ENCODE results near the gene RAB27A. TPM values are rescaled to one million over a fixed set of nuclear protein-coding genes. Genes with fewer than 3 reads are reported as not detected.
"Not testable (repeated sequence)": the region's sequence is repeated elsewhere in the genome, so short reads cannot be mapped to it uniquely, and the experiment has no call there.

The RAB27A gene
- total RNA-seq, 1 experiment from 2014 or later, result 4.7 TPM

DNA sequence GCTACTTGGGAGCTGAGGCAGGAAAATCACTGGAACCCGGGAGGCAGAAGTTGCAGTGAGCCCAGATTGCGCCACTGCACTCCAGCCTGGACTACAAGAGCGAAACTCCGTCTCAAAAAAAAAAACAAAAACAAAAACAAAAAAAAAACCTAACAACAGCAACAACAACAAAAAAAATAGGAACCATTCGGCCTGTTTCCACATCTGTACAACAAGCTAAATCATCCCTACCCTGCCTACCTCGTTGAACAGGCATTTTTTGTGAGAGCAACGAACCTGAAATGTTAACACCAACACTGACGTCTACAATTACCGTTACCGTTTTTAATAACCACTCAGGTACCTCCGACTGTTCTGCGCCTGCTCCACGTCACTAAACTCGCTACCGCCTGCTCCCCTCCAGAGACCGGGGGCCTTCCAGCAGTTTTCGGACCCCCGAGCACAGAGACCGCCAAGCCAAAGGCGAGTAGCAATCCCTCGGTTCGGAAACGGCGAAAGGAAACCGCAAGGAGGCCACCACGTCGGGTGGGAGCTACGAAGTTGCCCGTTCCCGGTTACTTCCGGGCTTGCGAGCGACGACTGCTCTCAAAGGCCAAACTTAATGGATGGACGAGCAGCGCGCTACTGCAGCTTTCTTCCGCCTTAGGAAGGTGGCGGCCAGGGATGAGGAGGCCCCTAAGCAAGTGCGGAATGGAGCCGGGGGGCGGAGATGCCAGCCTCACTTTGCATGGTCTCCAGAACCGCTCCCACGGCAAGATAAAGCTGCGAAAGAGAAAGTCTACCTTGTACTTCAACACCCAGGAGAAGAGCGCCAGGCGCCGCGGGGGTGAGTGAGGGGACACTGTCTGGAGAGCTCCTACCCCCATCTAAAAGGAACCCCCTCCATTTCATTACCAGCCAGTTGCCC is 29.2 kb upstream of the RAB27A start, which contains the start of the genes PIGB and PIGBOS1 (continued):
- TF ChIP-seq, protein P1, sequence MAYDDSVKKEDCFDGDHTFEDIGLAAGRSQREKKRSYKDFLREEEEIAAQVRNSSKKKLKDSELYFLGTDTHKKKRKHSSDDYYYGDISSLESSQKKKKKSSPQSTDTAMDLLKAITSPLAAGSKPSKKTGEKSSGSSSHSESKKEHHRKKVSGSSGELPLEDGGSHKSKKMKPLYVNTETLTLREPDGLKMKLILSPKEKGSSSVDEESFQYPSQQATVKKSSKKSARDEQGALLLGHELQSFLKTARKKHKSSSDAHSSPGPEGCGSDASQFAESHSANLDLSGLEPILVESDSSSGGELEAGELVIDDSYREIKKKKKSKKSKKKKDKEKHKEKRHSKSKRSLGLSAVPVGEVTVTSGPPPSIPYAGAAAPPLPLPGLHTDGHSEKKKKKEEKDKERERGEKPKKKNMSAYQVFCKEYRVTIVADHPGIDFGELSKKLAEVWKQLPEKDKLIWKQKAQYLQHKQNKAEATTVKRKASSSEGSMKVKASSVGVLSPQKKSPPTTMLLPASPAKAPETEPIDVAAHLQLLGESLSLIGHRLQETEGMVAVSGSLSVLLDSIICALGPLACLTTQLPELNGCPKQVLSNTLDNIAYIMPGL (CRISPR knock-in tag; IDR thresholded peaks at IDR 0.05), result peak; percentile 66; the same call in 1 of the 2 replicates
- TF ChIP-seq MXD4 (CRISPR knock-in tag; IDR thresholded peaks at IDR 0.05; ENCODE audit: borderline replicate concordance), result no peak
- TF ChIP-seq CREM (CRISPR knock-in tag; IDR thresholded peaks at IDR 0.05), result peak; percentile 61; the same call in 1 of the 2 replicates

DNA sequence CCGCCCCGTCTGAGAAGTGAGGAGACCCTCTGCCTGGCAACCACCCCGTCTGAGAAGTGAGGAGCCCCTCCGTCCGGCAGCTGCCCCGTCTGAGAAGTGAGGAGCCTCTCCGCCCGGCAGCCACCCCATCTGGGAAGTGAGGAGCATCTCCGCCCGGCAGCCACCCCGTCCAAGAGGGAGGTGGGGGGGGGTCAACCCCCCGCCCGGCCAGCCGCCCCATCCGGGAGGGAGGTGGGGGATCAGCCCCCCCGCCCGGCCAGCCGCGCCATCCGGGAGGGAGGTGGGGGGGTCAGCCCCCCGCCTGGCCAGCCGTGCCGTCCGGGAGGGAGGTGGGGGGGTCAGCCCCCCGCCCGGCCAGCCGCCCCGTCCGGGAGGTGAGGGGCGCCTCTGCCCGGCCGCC is 13.2 kb upstream of the RAB27A start:
- Mint-ChIP-seq H3K9me3 (peaks cover 37% of the 10 kb centered on the region), H3K36me3 (peaks cover 61% of the 10 kb centered on the region)
- DNase-seq (ENCODE audit: low spot score); POLR2A ChIA-PET; H3K27me3 Mint-ChIP-seq (ENCODE audit: low read depth); H3K27ac Mint-ChIP-seq; CTCF ChIA-PET; ATAC-seq; H3K4me3 Mint-ChIP-seq; H3K4me1 Mint-ChIP-seq: not testable (repeated sequence)

DNA sequence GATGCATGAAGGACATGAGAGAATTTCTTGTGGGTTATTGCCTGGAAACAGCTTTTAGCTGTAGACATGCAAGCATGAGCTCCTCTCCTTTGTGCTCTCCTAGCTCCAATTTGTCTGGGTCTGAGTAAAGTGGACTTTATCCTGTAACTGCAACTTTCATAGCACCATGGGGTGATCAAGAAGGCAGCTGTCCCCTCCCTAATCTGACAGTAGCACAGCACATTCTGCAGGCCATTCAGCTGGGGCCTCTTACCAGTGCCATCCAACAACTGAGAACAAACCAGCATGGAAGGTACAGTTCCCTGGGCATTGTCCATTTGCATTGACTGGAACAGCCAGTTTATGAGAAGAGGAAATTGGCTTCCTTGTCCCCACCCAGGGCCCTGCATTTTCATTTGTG is 7.7 kb upstream of the RAB27A start:
- H3K4me1 Mint-ChIP-seq, result no peaks in the 10 kb centered on the region
- peaks cover 39% of the 10 kb centered on the region for H3K36me3 Mint-ChIP-seq
- peaks cover 21% of the 10 kb centered on the region for H3K9me3 Mint-ChIP-seq
- CTCF ChIA-PET, result no interaction called here
- ATAC-seq (no peak), DNase-seq (ENCODE audit: low spot score) (no peak)
- POLR2A ChIA-PET, result no interaction called here
- no peak overlapping the region for H3K27ac Mint-ChIP-seq
- H3K27me3 Mint-ChIP-seq (ENCODE audit: low read depth), result peaks cover 3% of the 10 kb centered on the region; the same call in 1 of the 2 replicates
- no peak overlapping the region for H3K4me3 Mint-ChIP-seq
- TF ChIP-seq JAZF1 (CRISPR knock-in tag; IDR thresholded peaks at IDR 0.05), result no peak
- TF ChIP-seq, protein P2, sequence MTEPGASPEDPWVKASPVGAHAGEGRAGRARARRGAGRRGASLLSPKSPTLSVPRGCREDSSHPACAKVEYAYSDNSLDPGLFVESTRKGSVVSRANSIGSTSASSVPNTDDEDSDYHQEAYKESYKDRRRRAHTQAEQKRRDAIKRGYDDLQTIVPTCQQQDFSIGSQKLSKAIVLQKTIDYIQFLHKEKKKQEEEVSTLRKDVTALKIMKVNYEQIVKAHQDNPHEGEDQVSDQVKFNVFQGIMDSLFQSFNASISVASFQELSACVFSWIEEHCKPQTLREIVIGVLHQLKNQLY (CRISPR knock-in tag; IDR thresholded peaks at IDR 0.05), result no peak
- TF ChIP-seq, protein P3, sequence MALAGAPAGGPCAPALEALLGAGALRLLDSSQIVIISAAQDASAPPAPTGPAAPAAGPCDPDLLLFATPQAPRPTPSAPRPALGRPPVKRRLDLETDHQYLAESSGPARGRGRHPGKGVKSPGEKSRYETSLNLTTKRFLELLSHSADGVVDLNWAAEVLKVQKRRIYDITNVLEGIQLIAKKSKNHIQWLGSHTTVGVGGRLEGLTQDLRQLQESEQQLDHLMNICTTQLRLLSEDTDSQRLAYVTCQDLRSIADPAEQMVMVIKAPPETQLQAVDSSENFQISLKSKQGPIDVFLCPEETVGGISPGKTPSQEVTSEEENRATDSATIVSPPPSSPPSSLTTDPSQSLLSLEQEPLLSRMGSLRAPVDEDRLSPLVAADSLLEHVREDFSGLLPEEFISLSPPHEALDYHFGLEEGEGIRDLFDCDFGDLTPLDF (CRISPR knock-in tag; IDR thresholded peaks at IDR 0.05), result no peak
- TF ChIP-seq, protein P4, sequence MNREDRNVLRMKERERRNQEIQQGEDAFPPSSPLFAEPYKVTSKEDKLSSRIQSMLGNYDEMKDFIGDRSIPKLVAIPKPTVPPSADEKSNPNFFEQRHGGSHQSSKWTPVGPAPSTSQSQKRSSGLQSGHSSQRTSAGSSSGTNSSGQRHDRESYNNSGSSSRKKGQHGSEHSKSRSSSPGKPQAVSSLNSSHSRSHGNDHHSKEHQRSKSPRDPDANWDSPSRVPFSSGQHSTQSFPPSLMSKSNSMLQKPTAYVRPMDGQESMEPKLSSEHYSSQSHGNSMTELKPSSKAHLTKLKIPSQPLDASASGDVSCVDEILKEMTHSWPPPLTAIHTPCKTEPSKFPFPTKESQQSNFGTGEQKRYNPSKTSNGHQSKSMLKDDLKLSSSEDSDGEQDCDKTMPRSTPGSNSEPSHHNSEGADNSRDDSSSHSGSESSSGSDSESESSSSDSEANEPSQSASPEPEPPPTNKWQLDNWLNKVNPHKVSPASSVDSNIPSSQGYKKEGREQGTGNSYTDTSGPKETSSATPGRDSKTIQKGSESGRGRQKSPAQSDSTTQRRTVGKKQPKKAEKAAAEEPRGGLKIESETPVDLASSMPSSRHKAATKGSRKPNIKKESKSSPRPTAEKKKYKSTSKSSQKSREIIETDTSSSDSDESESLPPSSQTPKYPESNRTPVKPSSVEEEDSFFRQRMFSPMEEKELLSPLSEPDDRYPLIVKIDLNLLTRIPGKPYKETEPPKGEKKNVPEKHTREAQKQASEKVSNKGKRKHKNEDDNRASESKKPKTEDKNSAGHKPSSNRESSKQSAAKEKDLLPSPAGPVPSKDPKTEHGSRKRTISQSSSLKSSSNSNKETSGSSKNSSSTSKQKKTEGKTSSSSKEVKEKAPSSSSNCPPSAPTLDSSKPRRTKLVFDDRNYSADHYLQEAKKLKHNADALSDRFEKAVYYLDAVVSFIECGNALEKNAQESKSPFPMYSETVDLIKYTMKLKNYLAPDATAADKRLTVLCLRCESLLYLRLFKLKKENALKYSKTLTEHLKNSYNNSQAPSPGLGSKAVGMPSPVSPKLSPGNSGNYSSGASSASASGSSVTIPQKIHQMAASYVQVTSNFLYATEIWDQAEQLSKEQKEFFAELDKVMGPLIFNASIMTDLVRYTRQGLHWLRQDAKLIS (CRISPR knock-in tag; IDR thresholded peaks at IDR 0.05; ENCODE audit: borderline replicate concordance), result no peak

DNA sequence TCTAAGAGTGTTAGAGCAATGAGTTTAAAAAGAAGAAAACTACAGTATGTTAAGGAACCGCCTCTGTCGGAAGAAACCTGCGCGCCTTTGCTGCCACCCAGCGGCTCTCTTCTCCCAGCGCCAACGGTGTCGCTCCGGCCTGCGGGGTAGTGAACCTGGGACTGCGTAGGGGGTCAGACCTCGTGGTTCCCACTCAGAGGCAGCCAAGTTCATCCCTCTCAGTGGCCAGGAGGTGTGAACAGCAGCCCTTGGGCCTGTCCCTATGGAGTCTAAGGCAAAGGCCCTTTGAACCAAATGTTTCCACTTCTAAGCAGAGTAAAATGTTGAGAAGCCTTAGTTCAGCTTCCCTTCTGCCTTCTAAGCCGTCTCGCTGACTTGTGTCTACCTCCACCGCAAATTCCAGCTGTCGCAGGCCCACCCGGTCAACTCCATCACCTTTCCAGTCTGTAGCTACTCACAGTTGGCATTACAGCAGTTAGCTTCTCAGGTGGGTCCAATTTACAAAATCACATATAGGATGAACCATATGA is 980 bp upstream of the RAB27A start:
- peak overlapping the region; percentile 70 for H3K4me3 Mint-ChIP-seq
- TF ChIP-seq, protein P5, sequence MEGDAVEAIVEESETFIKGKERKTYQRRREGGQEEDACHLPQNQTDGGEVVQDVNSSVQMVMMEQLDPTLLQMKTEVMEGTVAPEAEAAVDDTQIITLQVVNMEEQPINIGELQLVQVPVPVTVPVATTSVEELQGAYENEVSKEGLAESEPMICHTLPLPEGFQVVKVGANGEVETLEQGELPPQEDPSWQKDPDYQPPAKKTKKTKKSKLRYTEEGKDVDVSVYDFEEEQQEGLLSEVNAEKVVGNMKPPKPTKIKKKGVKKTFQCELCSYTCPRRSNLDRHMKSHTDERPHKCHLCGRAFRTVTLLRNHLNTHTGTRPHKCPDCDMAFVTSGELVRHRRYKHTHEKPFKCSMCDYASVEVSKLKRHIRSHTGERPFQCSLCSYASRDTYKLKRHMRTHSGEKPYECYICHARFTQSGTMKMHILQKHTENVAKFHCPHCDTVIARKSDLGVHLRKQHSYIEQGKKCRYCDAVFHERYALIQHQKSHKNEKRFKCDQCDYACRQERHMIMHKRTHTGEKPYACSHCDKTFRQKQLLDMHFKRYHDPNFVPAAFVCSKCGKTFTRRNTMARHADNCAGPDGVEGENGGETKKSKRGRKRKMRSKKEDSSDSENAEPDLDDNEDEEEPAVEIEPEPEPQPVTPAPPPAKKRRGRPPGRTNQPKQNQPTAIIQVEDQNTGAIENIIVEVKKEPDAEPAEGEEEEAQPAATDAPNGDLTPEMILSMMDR (IDR thresholded peaks at IDR 0.05), result peak; percentile 27; the same call in 1 of the 2 replicates
- no peak for TF ChIP-seq MYBL2 (CRISPR knock-in tag; IDR thresholded peaks at IDR 0.05)
- no peak for TF ChIP-seq KAT7 (CRISPR knock-in tag; IDR thresholded peaks at IDR 0.05; ENCODE audit: borderline replicate concordance)
- no peak for TF ChIP-seq NFYB (CRISPR knock-in tag; conservative IDR thresholded peaks at IDR 0.05; ENCODE audit: low read depth)
- no peak for TF ChIP-seq HMGA2 (CRISPR knock-in tag; IDR thresholded peaks at IDR 0.05)
- TF ChIP-seq ZNF121 (CRISPR knock-in tag; IDR thresholded peaks at IDR 0.05), result peak; percentile 63; the same call in 1 of the 2 replicates
- 0 out of 2 replicates have a peak, but pooled peaks have one; percentile 21 for TF ChIP-seq TEAD1 (CRISPR knock-in tag; IDR thresholded peaks at IDR 0.05)
- TF ChIP-seq, protein P6, sequence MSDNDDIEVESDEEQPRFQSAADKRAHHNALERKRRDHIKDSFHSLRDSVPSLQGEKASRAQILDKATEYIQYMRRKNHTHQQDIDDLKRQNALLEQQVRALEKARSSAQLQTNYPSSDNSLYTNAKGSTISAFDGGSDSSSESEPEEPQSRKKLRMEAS (CRISPR knock-in tag; IDR thresholded peaks at IDR 0.05), result peak; percentile 73
- no peak for TF ChIP-seq ZNF317 (CRISPR knock-in tag; IDR thresholded peaks at IDR 0.05; ENCODE audit: borderline replicate concordance, low read depth)
- ChIA-PET CTCF (interaction anchor here (0.6 to 2.1 kb wide), 6 partner anchors 15 to 149 kb away, joined by 3 to 13 read pairs (median 6); partner anchors contain the start of genes CCPG1 and PIERCE2), POLR2A (no interaction called here)
- no peaks in the 10 kb centered on the region for H3K9me3 Mint-ChIP-seq
- ATAC-seq, result peak; percentile 87
- peaks cover 11% of the 10 kb centered on the region; the same call in 1 of the 2 replicates for H3K27me3 Mint-ChIP-seq (ENCODE audit: low read depth)
- no peaks in the 10 kb centered on the region for H3K36me3 Mint-ChIP-seq
- peak overlapping the region; percentile 50; the same call in 1 of the 2 replicates for H3K27ac Mint-ChIP-seq
- DNase-seq (ENCODE audit: low spot score), result peak; percentile 87
- peaks cover 11% of the 10 kb centered on the region for H3K4me1 Mint-ChIP-seq
